ENCODE data around the gene NCBP3. TPM values are rescaled to one million over a fixed set of nuclear protein-coding genes. Genes with fewer than 3 reads are reported as not detected.

Gene NCBP3
- total and polyA plus RNA-seq, 7 donors = 9.3 to 23.5 (median 15.1) TPM

DNA sequence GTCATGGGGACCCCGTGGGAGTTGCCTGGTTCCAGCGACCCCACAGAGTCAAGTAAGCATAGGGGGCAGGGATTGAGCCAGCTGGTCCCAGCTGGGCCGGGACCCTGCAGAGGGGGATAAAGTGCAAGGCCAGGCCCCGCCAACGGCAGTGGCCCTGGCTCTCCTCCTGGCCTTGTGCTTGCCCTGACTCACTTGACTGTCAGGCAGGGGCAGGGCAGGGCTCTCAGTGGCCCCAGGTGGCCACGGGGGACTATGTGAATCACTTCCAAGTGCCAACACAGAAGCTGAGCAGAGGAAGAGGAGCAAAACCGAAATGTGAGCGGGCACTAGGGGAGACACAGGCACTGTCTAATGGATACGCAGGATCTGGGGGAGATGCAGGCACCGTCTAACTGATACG is 21.6 kb upstream of the NCBP3 start:
- H3K27me3 ChIP-seq (ENCODE audit: insufficient read depth in 3 of 3, low read length in 2 of 3) = peaks cover 0 to 6% (median 0%) of the 10 kb centered on the region in 3 donors
- intact Hi-C loops (cut with DNase I) = no loop called here
- H3K36me3 ChIP-seq (ENCODE audit: insufficient read depth in 1 of 2, low read depth in 1 of 2) = peaks cover 0 to 11% of the 10 kb centered on the region in 2 donors
- TF ChIP-seq, protein P1, sequence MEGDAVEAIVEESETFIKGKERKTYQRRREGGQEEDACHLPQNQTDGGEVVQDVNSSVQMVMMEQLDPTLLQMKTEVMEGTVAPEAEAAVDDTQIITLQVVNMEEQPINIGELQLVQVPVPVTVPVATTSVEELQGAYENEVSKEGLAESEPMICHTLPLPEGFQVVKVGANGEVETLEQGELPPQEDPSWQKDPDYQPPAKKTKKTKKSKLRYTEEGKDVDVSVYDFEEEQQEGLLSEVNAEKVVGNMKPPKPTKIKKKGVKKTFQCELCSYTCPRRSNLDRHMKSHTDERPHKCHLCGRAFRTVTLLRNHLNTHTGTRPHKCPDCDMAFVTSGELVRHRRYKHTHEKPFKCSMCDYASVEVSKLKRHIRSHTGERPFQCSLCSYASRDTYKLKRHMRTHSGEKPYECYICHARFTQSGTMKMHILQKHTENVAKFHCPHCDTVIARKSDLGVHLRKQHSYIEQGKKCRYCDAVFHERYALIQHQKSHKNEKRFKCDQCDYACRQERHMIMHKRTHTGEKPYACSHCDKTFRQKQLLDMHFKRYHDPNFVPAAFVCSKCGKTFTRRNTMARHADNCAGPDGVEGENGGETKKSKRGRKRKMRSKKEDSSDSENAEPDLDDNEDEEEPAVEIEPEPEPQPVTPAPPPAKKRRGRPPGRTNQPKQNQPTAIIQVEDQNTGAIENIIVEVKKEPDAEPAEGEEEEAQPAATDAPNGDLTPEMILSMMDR (IDR thresholded peaks at IDR 0.05) = no peak
- no peak for DNase-seq
- H3K4me1 ChIP-seq = no peaks in the 10 kb centered on the region
- H3K9me3 ChIP-seq = no peaks in the 10 kb centered on the region
- no peak for ATAC-seq
- H3K27ac ChIP-seq = no peak overlapping the region
- WGBS, 3 donors = 80 to 86% (median 81%) methylated on average over 10 to 11 of the region's 11 CpGs
- H3K4me3 ChIP-seq = no peak overlapping the region

GRCh38 chr17:3867106-3867505 is 21.1 kb upstream of the NCBP3 start:
- no peaks in the 10 kb centered on the region for H3K9me3 ChIP-seq
- H3K4me3 ChIP-seq = no peak overlapping the region
- WGBS, 3 donors = 81 to 87% (median 84%) methylated on average over 17 of the region's 17 CpGs
- peaks cover 0 to 6% of the 10 kb centered on the region in 2 donors for H3K36me3 ChIP-seq (ENCODE audit: insufficient read depth in 1 of 2, low read depth in 1 of 2)
- DNase-seq = no peak
- H3K4me1 ChIP-seq = no peaks in the 10 kb centered on the region
- TF ChIP-seq, protein P1 (IDR thresholded peaks at IDR 0.05) = no peak
- no peak overlapping the region for H3K27ac ChIP-seq
- H3K27me3 ChIP-seq (ENCODE audit: insufficient read depth in 3 of 3, low read length in 2 of 3) = peaks cover 0 to 6% (median 0%) of the 10 kb centered on the region in 3 donors
- ATAC-seq = no peak
- intact Hi-C loops (cut with DNase I) = no loop called here

DNA sequence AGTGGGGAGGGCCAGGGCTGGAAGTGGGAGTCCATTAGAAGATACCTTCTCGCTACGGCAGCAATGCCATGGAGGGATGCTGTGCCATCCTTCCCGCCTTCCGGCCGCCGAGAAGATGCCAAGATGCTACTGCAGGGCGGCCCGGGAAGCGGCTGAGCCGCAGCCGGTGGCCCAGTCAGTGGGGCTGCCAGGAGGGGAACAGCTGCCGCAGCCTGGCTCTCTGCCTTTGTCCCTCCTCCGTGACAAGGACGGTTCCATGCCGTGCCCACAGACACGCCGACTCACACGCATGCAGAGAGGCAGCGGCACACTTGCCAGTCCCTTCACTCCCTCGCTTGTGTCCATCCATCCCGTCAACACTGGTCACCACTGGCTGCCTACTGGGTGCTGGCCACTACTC is 20.2 kb upstream of the NCBP3 start:
- ATAC-seq = peak; percentile 60 to 73 (median 65)
- intact Hi-C loops (cut with DNase I) = no loop called here
- H3K4me1 ChIP-seq = no peaks in the 10 kb centered on the region

GRCh38 chr17:3865176-3865575 is 19.1 kb upstream of the NCBP3 start:
- 47 to 58% (median 50%) methylated on average over 7 to 8 of the region's 8 CpGs for WGBS, 3 donors
- Histone ChIP-seq H3K27me3 (ENCODE audit: insufficient read depth in 3 of 3, low read length in 2 of 3) (peaks cover 0 to 6% (median 0%) of the 10 kb centered on the region in 3 donors), H3K27ac (no peak overlapping the region), H3K4me1 (no peaks in the 10 kb centered on the region), H3K36me3 (ENCODE audit: insufficient read depth in 1 of 2, low read depth in 1 of 2) (peaks cover 0 to 11% of the 10 kb centered on the region in 2 donors), H3K4me3 (no peak overlapping the region), H3K9me3 (no peaks in the 10 kb centered on the region)
- intact Hi-C loops (cut with DNase I) = no loop called here
- ATAC-seq (peak in 2 of 4 donors; percentile 34), DNase-seq (peak in 1 of 2 donors; percentile 46)
- TF ChIP-seq, protein P1 (IDR thresholded peaks at IDR 0.05) = no peak

More for the DNA sequence above, 20.2 kb upstream of the NCBP3 start:
- Histone ChIP-seq H3K27ac (no peak overlapping the region), H3K27me3 (ENCODE audit: insufficient read depth in 3 of 3, low read length in 2 of 3) (peaks cover 0 to 6% (median 0%) of the 10 kb centered on the region in 3 donors), H3K9me3 (no peaks in the 10 kb centered on the region), H3K4me3 (no peak overlapping the region), H3K36me3 (ENCODE audit: insufficient read depth in 1 of 2, low read depth in 1 of 2) (peaks cover 0 to 3% of the 10 kb centered on the region in 2 donors)
- DNase-seq = no peak
- TF ChIP-seq, protein P1 (IDR thresholded peaks at IDR 0.05) = no peak
- WGBS, 3 donors = 33 to 46% (median 39%) methylated on average over 19 to 21 of the region's 21 CpGs

GRCh38 chr17:3864534-3864933 is 18.5 kb upstream of the NCBP3 start:
- no peaks in the 10 kb centered on the region for H3K9me3 ChIP-seq
- intact Hi-C loops (cut with DNase I) = loop anchor here in 1 of 2 donors (5.0 kb wide), 1 partner anchor 48 kb away; no protein-coding TSS in a partner anchor
- peaks cover 0 to 11% of the 10 kb centered on the region in 2 donors for H3K36me3 ChIP-seq (ENCODE audit: insufficient read depth in 1 of 2, low read depth in 1 of 2)
- peaks cover 0 to 6% (median 0%) of the 10 kb centered on the region in 3 donors for H3K27me3 ChIP-seq (ENCODE audit: insufficient read depth in 3 of 3, low read length in 2 of 3)
- H3K27ac ChIP-seq = no peak overlapping the region
- WGBS, 3 donors = 82 to 90% (median 89%) methylated on average over 10 of the region's 10 CpGs
- ATAC-seq (no peak), DNase-seq (no peak)
- H3K4me3 ChIP-seq = no peak overlapping the region
- TF ChIP-seq, protein P1 (IDR thresholded peaks at IDR 0.05) = no peak
- no peaks in the 10 kb centered on the region for H3K4me1 ChIP-seq

All from psoas muscle (tissue), 8 donors.